IPS-18c (cell line): ENCODE data around the gene MISP.
"Not testable (repeated sequence)": the region's sequence is repeated elsewhere in the genome, so short reads cannot be mapped to it uniquely, and the experiment has no call there.

Experiments used
- H3K4me3 ChIP-seq: 2 replicates; pipeline ENCODE4 v1.7.0; 2013; ENCODE audit warnings: low read depth, mild to moderate bottlenecking, low read length, moderate library complexity; ENCODE audit not compliant: insufficient read depth
- H3K9me3 ChIP-seq: one replicate; pipeline ENCODE4 v1.6.1; 2013; ENCODE audit warnings: mild to moderate bottlenecking, low read length, moderate library complexity; ENCODE audit not compliant: control insufficient read depth, insufficient read depth

MISP gene

DNA sequence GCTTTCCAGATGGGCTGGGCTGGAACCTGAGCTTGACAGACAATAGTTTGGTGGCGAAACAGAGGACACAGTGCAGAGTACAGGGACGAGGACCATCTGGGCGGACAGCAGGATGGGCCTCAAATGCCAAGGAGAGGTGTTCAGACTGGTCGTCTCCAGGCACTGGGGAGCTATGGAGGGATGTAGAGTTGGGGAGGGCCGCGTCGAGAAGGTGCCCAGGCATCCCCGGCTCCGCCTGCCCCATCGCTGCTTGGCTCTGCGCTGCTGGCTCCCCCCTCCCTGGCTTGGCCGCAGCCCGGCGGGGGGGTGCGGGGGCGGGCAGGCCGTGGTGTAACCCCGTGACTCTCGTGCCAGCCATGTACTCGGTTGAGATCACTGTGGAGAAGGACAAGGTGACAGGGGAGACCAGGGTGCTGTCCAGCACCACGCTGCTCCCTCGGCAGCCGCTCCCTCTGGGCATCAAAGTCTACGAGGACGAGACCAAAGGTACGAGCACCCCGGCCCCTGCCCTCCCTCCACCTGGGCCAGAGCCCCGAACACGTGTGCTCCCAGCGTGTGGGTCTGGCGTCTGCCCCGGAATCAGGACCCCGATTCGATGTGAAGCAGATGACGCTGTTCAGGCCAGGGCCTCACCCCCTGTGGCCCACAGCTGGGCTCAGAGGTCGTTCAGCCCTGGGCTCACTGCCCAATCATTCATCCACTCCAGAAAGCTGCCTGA, 10.8 kb upstream of the MISP start:
- Histone ChIP-seq H3K9me3 (peaks cover 6% of the 10 kb centered on the region), H3K4me3 (no peak overlapping the region)

DNA sequence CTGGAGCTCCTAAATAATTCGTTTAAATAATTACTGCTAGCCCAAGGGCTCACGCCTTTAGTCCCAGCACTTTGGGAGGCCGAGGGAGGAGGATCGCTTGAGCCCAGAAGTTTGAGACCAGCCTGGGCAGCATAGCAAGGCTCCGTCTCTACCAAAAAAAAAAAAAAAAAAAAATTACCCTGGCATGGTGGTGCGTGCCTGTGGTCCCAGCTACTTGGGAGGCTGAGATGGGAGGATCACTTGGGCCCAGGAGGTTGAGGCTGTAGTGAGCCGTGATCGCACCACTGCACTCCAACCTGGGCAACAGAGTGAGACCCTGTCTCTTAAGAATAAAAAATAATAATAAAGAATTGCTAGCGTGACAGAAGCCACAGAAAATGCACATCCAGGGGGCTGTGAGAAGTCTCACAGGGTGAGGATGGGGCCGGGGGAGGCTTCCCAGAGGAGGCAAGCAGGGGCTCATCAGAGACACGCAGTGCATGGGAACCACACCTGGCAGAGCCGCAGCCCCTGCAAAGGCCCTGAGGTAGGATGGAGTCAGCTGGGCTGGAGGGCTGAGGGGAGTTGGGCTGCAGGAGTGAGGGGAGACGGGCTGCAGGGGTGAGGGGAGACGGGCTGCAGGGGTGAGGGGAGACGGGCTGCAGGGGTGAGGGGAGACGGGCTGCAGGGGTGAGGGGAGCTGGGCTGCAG, 10.0 kb upstream of the MISP start:
- not testable (repeated sequence) for H3K9me3 ChIP-seq, H3K4me3 ChIP-seq

- Histone ChIP-seq H3K4me3 (no peak overlapping the region), H3K9me3 (peaks cover 6% of the 10 kb centered on the region)
Measured at GRCh38 chr19:741506-742131, 9.3 kb upstream of the MISP start.

DNA sequence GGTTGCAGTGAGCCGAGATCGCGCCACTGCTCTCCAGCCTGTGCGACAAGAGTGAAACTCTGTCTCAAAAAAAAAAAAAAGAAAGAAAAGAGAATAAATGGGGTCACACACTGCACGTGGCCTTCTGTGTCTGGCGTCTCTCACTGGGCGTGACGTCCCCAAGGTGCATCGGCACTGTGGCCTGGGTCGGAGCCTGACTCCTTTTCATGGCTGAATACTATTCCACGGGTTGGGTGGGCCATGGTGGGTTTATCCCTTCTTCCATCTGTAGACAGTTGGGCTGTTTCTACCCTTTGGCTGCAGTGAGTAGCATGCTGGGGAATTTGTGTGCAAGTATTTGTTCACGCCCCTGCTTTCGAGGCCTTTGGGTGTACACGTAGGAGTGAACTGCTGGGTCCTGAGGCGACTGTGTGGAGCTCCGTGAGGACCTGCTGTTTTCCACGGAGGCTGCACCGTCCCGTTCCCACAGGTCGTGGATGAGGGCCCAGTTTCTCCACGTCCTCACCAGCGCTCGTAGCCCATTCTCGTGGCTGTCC, 8.3 kb upstream of the MISP start:
- no peak overlapping the region for H3K4me3 ChIP-seq
- H3K9me3 ChIP-seq: peaks cover 6% of the 10 kb centered on the region

GRCh38 chr19:743168-743687, 7.7 kb upstream of the MISP start:
- Histone ChIP-seq H3K9me3 (peaks cover 6% of the 10 kb centered on the region), H3K4me3 (no peak overlapping the region)

- H3K4me3 ChIP-seq: not testable (repeated sequence)
Measured at GRCh38 chr19:745138-745537, 5.8 kb upstream of the MISP start.

DNA sequence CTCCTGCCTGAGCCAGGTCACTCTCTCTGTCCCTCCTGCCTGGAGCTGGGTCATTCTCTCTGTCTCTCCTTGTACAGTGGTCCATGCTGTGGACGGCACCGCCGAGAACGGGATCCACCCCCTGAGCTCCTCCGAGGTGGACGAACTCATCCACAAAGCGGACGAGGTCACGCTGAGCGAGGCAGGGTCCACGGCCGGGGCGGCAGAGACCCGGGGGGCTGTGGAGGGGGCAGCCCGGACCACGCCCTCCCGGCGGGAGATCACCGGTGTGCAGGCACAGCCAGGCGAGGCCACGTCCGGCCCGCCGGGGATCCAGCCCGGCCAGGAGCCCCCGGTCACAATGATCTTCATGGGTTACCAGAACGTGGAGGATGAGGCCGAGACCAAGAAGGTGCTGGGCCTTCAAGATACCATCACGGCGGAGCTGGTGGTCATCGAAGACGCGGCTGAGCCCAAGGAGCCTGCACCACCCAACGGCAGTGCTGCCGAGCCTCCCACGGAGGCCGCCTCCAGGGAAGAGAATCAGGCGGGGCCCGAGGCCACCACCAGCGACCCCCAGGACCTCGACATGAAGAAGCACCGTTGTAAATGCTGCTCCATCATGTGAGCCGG, 4.6 kb upstream of the MISP start:
- H3K4me3 ChIP-seq: no peak overlapping the region; the same call in 1 of the 2 replicates
- peaks cover 6% of the 10 kb centered on the region for H3K9me3 ChIP-seq

More at GRCh38 chr19:745138-745537, 5.8 kb upstream of the MISP start:
- H3K9me3 ChIP-seq: not testable (repeated sequence)

GRCh38 chr19:746956-747355, 4.0 kb upstream of the MISP start:
- no peak overlapping the region for H3K4me3 ChIP-seq
- H3K9me3 ChIP-seq: peaks cover 5% of the 10 kb centered on the region

GRCh38 chr19:747432-748273, 3.3 kb upstream of the MISP start:
- no peak overlapping the region for H3K4me3 ChIP-seq
- peaks cover 5% of the 10 kb centered on the region for H3K9me3 ChIP-seq

DNA sequence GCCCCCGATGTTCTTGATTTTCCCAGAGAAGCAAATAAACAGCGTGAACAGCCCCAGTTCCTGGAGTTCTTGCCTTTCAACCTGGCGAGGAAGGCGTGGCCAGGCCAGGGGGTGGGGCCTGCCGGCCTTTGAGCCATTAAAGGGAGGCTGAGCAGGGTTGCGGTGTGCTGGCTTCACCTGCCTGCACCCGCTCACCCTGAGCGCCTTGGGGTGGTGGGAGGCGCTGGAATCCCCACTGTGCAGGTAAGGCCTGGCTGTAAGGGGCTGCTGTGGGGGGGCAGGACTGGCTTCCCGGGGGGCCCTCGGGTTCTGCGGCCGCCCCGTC, 2.7 kb upstream of the MISP start:
- no peak overlapping the region for H3K4me3 ChIP-seq
- peaks cover 7% of the 10 kb centered on the region for H3K9me3 ChIP-seq

GRCh38 chr19:749811-750210, 1.1 kb upstream of the MISP start:
- Histone ChIP-seq H3K9me3 (peaks cover 4% of the 10 kb centered on the region), H3K4me3 (no peak overlapping the region)

GRCh38 chr19:751501-752341, 809 bp downstream of the MISP start:
- Histone ChIP-seq H3K9me3 (peaks cover 3% of the 10 kb centered on the region), H3K4me3 (no peak overlapping the region)

- Histone ChIP-seq H3K9me3 (peaks cover 3% of the 10 kb centered on the region), H3K4me3 (no peak overlapping the region)
Measured at GRCh38 chr19:752652-753517, 2.0 kb downstream of the MISP start.

DNA sequence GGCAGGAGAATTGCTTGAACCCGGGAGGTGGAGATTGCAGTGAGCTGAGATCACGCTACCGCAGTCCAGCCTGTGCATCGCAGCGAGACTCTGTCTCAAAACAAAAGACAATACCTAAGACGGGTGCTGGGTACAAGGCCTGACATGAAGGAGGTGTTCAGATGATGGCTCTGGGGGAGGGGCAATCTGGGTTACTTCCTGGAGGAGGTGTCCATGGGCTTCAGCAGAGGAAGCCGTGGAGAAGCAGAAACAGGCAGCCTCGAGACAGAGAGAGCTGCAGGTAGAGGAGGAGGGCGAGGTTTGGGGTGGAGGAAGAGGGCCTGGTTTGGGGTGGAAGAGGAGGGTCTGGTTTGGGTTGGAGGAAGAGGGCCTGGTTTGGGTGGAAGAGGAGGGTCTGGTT, 3.6 kb downstream of the MISP start:
- H3K4me3 ChIP-seq: no peak overlapping the region
- peaks cover 3% of the 10 kb centered on the region for H3K9me3 ChIP-seq

GRCh38 chr19:755063-755462, 4.2 kb downstream of the MISP start:
- H3K4me3 ChIP-seq: no peak overlapping the region
- peaks cover 3% of the 10 kb centered on the region for H3K9me3 ChIP-seq
